GM21529 (cell line): ENCODE results near the gene IL22RA2.

Experiments used
- ATAC-seq: cut with Tn5 transposase; IDR thresholded peaks from one replicate; pipeline ENCODE4 v1.9.1; 2021; ENCODE audit not compliant: unreplicated experiment

Gene IL22RA2

GRCh38 chr6:137197684-137198645, 24.5 kb upstream of the IL22RA2 start:
- no peak for ATAC-seq

GRCh38 chr6:137193256-137194070, 20.0 kb upstream of the IL22RA2 start:
- no peak for ATAC-seq

- no peak for ATAC-seq
Observed at GRCh38 chr6:137192821-137193220, 19.4 kb upstream of the IL22RA2 start.

- no peak for ATAC-seq
Observed at GRCh38 chr6:137191670-137192069, 18.2 kb upstream of the IL22RA2 start.

- ATAC-seq = no peak
Observed at GRCh38 chr6:137191236-137191635, 17.8 kb upstream of the IL22RA2 start.

- no peak for ATAC-seq
Observed at GRCh38 chr6:137190583-137191094, 17.2 kb upstream of the IL22RA2 start.

- no peak for ATAC-seq
Observed at GRCh38 chr6:137188855-137189254, 15.4 kb upstream of the IL22RA2 start.

- no peak for ATAC-seq
Observed at GRCh38 chr6:137185290-137185689, 11.8 kb upstream of the IL22RA2 start.

GRCh38 chr6:137182654-137183073, 9.2 kb upstream of the IL22RA2 start:
- no peak for ATAC-seq

GRCh38 chr6:137181891-137182653, 8.6 kb upstream of the IL22RA2 start:
- no peak for ATAC-seq

- no peak for ATAC-seq
Observed at GRCh38 chr6:137177611-137178010, 4.2 kb upstream of the IL22RA2 start.

- ATAC-seq = no peak
Observed at GRCh38 chr6:137176729-137177128, 3.3 kb upstream of the IL22RA2 start.

- no peak for ATAC-seq
Observed at GRCh38 chr6:137175868-137176245, 2.4 kb upstream of the IL22RA2 start.

GRCh38 chr6:137175157-137175867, 1.9 kb upstream of the IL22RA2 start:
- no peak for ATAC-seq

- no peak for ATAC-seq
Observed at GRCh38 chr6:137172734-137173431, 561 bp downstream of the IL22RA2 start.

- ATAC-seq = peak; percentile 52
Observed at GRCh38 chr6:137171824-137172733, 1.4 kb downstream of the IL22RA2 start.

- no peak for ATAC-seq
Observed at GRCh38 chr6:137171053-137171374, 2.4 kb downstream of the IL22RA2 start.

- ATAC-seq = no peak
Observed at GRCh38 chr6:137170266-137171052, 3.0 kb downstream of the IL22RA2 start.
